Activated CD4-positive, alpha-beta T cell treated with anti-CD3 and anti-CD28 coated beads for 24 hours (primary cell): ENCODE measurements around the gene UVSSA.
A peak's percentile ranks its signal among the peaks of the same experiment; 100 is the strongest.
"Not testable (repeated sequence)": the region's sequence is repeated elsewhere in the genome, so short reads cannot be mapped to it uniquely, and the experiment has no call there.

ENCODE experiments used
- DNase-seq, 2 donors: peaks; one replicate each; pipeline ENCODE4 v3.0.0-alpha.2; 2020; ENCODE audit warnings: low read depth in 2 of 2

Gene UVSSA

DNA sequence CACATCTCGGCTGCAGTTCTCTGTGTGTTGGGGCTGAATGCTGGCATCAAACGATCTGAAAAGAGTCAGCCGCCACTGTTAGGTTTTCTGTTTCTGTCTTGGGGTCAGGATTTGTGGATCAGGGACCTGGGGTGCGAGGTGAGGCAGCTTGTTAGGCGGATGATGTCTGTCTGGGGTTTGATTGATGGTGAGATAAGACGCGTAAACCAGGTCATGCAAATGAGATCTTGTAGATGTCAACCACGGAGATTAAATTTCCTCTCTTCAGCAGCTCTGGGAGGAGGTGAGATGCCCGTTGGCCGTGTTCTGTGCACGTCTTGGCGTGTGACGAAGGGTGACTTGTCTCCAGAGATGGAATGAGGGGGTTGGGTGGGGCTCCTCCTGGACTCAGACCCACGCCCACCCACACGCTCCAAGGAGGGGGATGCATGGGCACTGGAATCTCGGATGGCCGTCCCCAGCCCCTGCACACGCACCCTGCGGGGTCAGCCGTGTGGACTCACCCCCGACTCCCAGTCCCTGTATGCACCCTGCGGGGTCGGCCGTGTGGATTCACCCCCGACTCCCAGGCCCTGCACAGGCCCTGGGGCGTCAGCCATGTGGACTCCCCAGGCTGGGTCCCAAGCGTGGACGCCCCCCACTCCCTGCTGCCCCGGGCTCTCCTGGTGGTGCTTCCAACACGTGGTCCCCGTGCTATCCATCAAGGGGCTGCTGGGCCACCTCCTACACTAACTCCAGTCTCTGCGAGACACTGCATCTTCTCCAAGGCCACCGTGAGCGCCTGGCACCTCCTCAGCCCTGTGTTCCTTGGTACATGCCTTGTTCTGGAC lies 16.0 kb upstream of the UVSSA start:
- peak; percentile 43 to 58 for DNase-seq

DNA sequence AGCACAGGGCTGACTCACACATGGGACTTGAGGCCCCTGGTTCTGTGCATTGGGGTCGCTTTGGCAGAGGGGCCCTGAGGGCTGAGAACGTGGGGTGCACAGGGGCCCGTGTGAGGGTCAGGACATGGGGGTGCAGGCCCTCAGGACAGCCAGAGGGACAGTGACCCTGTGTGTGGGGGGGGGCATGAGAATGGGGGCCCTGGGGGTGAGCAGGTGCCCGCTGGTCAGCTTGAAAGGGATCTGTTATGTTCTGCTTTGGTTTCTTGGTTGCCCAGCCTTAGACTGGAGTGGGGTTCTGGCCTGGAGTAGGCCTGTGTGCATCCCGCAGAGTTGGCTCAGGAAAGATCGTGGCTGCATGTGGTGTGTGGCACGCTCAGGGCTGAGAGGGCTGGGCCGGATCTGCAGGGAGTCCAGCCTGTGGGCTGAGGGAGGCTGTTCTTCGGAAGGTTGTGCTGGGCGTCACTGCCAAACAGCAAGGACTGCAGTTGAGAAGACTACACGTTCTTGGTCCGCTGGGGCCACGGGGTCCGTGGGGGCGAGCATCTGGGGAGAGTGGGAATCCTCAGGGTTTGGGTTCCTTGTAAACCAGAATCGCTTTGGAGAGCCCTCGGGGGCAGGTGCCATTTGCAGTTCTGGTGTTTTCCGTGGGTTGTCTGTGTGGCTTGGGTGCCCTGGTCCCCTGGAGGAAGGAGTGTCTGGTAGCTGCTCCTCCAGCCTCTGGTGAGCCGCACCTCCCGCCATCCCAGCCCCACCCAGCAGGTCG lies 15.2 kb upstream of the UVSSA start:
- no peak for DNase-seq

DNA sequence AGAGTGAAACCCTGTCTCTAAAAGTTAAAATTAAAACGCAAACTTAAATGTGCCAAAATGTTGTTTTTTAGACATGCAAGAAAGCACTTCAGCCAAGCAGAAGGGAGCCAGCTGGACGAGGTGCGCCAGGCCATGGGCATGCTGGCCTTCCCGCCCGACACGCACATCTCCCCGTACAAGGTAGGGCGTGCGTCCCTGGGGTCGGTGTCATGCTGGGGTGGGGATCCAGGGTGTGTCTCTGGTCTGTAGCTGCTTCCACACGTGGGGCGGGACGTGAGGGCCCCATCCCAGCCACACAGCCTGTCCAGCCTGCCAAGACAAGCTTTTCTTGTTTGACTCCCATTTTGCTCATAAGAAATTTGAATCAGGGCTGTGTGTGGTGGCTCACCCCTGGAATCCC lies 14.3 kb upstream of the UVSSA start:
- no peak for DNase-seq

DNA sequence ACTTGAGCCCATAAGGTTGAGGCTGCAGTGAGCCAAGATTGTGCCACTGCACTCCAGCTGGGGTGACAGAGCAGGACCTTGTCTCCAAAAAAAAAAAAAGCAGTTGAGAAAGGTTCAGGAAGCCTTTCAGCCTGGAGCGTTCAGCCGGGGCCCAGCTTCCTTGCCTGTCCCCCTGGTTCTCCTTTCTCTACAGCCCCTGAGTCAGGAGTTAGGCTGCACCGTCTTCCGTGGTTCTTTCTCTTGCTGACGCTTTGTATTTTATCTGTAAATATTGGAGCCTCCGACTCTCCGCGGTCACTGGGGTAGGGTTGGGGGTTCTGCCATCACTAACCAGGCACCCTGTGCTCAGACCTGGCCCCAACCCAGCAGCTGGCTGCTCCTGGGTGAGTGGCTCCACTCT lies 13.8 kb upstream of the UVSSA start:
- no peak for DNase-seq

DNA sequence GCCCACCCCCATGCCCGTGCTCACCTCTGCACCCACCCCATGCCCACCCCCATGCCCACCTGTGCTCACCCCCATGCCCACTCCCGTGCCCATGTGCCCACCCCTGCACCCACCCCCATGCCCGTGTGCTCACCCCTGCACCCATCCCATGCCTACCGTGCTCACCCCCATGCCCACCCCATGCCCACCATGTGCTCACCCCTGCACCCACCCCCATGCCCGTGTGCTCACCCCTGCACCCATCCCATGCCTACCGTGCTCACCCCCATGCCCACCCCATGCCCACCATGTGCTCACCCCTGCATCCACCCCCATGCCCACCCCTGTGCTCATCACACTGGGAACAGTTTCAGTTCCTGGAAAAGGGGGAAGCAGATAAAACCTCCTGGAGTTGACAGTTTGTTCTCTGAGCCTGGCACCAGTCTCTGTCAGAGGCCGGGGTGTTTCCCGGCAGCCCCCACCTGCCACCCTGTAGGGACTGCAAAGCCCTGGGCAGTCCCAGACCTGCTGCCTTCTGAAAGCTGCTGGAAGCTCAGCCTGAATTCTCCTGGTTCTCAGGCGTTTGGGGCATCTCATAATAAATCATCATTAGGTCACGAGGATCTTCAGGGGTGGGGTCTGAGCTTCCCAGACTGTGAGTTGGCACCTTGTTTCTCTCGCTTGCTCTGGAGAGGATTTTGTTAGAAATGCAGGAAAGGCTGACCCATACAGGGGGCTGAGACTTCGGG lies 13.0 kb upstream of the UVSSA start:
- not testable (repeated sequence) for DNase-seq

DNA sequence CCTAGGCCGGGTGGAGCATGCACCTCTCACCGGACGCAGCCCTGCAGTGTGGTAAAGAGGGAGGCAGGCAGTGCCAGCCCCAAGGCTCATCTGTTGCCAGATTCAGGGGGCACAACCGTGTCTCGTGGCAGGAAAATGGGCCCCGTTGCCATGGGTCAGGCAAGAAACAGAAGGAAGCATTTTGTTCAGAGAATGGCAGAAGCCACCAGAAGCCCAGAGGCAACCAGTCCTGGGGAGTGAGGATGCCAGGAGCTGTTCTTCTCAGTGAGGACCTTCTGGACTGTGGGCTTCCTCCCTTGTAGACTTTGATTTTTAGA lies 12.5 kb upstream of the UVSSA start:
- no peak for DNase-seq

DNA sequence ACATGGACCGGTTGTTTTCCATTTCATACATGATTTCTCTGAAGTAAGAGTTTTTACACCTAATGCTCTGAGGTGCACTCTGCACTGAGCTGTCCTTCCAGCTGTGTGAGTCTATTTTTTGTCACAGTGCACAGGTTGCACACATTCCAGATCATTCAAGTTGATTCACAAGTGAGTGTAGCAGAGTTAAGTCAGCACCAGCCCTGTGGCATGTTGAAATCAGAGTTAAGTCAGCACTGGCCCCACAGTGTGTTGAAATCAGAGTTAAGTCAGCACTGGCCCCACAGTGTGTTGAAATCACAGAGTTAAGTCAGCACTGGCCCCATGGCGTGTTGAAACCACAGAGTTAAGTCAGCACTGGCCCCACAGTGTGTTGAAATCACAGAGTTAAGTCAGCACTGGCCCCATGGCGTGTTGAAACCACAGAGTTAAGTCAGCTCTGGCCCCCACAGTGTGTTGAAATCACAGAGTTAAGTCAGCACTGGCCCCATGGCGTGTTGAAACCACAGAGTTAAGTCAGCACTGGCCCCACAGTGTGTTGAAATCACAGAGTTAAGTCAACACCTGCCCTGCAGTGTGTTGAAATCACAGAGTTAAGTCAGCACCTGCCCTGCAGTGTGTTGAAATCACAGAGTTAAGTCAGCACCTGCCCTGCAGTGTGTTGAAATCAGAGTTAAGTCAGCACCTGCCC lies 11.7 kb upstream of the UVSSA start:
- DNase-seq, result not testable (repeated sequence)

DNA sequence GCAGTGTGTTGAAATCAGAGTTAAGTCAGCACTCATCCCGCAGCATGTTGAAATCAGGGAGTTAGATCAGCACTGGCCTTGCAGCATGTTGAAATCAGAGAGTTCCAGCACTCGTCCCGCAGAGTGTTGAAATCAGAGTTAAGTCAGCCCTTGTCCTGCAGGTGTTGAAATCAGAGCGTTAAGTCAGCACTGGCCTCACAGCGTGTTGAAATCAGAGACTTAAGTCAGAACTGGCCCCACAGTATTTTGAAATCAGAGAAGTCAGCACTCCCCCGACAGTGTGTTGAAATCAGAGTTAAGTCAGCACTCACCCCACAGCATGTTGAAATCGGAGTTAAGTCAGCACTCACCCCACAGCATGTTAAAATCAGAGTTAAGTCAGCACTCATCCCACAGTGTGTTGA lies 10.9 kb upstream of the UVSSA start:
- no peak for DNase-seq

DNA sequence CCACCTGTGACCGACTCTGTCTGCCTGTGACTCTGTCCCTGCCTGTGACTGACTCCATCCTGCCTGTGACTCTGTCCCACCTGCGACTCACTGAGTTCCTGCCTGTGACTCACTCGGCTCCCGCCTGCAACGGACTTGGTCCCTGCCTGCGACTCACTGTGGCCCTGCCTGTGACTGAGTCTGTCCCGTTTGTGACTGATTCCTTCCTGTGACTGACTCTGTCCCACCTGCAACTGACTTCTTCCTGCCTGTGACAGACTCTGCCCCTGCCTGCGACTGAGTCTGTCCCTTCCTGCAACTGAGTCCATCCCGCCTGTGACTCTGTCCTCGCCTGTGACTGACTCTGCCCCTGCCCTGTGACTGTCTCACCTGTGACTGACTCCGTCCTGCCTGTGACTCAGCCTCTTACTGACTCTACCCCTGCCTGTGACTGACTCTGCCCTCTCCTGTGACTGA lies 9.6 kb upstream of the UVSSA start:
- DNase-seq, result peak; percentile 44 to 56

DNA sequence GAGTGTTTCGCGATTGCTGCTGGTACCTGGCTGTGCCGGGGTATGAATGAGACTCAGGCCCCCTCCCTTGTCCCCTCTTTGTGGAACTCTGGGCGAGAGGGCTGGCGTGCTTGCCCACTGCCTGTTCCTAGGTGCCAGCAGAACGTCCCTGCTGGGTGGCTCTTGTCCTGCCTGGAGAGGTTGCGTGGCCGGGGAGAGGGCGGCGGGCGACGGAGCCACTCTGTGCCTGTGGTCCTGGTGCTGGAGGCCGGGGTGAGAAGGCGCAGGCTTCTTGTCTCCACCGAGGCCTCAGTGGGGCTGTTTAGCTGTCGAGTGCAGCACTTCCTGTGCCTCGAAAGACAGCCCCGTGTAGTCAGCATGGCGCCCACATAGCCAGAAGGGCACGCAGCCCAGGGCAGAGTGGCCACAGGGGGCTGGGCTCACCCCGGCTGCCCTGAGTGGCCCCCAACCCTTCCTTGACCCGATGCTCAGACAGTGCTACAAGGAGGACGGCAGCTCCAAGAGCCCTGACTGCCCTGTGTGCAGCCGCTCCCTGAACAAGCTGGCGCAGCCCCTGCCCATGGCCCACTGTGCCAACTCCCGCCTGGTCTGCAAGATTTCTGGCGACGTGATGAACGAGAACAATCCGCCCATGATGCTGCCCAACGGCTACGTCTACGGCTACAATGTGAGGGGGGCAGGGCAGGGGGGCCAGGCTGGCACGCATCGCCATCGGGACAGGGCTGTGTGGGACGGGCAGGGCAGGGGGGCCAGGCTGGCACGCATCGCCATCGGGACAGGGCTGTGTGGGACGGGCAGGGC lies 8.9 kb upstream of the UVSSA start:
- no peak for DNase-seq

DNA sequence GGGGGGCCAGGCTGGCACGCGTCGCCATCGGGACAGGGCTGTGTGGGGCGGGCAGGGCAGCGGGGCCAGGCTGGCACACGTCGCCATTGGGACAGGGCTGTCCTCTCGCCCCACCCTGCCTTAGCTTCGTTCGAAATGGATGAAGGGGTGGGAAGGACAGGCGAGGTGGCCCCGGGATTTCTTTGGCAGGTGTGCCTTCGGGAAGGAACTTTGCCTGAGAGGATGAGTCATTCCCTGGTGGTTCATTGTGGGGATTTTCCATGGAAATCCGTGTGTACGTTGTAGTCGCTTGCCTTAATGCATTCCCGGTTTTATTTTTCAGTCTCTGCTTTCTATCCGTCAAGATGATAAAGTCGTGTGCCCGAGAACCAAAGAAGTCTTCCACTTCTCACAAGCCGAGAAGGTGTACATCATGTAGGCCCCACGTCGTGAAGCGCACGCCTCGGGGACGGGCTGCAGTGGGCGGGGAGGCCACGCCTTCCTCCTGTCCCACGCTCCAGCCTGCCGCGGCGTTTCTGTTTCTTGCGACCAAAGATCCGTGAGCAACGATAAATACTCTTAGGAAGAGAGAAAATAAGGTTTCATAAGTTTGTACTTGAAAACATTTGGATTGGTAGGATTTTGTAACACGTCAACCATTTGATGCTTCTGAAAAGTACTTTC lies 8.1 kb upstream of the UVSSA start:
- DNase-seq, result no peak

DNA sequence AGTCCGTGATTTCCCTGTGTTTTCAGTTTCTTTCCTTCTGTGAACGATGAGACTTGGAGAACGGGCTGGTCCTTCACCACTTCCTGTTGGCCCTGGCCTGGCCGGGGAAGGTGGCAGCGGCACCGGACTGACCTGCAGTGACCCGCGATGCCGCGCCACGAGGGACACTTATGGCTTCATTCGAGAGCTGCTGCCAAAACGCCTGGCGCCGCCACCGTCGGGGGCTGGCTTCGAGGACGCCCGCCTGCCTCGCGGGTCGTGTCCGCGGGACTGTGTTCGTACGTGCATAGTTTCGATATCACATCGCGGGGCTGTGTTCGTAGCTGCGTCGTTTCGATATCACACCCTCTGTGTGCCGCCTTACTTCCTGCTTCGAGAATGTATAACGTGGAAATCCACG lies 7.5 kb upstream of the UVSSA start:
- DNase-seq, result no peak

DNA sequence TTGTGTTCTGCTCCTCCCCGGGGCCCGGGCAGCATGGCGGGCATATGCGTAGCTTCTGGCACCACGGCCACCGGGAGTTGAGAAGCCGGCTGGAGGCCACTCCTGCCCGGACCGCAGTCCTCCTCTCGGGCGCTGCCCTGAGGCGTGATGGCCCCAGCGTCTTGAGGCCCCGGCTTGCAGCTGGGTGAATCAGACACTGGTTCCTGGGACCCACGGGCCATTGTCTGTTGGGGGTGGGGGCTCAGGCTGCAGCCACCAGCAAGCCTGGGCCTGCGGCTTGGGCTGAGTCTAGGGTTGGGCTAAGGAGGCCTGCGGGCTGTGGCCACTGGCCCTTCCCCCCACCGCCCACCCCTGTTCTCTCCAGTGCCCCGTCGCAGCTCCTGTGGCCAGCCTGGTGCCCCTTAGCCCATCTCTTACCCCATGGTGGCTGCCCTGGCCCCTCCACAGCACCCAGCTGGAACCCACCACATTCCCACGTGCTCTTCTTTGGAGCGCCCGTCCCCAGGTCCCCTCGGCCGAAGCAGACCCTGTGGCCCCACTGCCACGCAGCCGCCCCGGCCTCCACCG lies 6.7 kb upstream of the UVSSA start:
- DNase-seq, result no peak

DNA sequence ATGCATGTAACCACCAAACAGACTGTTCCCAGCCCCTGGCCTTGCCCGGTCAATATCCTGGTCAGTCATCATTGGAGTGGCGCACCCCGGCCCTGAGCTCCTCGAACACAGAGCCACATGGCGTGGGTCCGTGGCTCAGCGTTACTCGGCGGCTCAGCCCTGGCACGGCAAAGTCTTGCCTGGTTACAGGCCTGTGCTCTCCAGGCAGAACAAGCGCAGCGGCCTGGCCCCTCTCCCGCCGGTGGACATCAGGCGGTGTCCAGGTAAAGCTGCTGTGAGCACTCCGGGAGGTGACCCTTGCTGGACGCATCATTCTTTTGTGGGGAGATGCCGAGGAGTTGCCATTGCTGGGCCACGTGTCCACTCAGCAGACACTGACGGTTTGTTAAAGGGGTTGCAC lies 6.1 kb upstream of the UVSSA start:
- DNase-seq, result no peak

DNA sequence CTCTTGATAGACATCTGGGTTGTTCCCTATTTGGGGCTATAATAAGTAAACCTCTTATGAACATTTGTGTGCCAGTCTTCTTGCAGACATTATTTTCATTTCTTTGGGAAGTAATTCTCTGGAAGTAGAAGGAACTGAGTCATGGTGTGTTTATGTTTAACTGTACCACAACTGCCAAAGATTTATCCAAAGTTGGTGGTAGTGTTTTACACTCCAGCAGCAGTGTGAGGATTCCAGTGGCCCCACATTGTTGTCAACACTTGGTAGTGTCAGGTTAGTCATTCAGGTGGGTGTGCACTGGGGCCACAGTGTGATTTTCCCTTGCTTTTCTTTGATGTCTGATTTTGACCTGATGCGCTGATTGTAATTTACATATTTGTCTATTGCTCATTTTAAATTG lies 5.0 kb upstream of the UVSSA start:
- DNase-seq, result no peak

DNA sequence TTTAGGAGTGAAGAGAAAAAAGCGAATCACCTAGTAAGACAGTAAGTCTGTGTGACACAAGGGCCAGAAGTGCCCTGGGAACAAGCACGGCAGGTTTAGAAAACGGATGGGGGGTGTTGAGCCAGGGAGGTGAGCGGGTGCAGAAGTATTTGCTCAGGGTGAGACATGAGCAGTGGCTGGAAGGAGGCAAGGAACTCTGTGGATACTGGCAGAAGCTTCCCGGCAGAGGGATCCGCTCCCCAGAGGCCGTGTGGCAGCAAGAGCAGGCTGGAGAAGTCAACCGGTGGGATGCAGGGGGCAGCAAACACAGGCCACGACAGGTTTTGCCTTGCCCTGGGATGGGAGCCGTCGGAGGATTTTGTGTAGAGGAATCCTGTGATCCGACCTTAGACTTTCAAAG lies 2.3 kb upstream of the UVSSA start:
- DNase-seq, result no peak

DNA sequence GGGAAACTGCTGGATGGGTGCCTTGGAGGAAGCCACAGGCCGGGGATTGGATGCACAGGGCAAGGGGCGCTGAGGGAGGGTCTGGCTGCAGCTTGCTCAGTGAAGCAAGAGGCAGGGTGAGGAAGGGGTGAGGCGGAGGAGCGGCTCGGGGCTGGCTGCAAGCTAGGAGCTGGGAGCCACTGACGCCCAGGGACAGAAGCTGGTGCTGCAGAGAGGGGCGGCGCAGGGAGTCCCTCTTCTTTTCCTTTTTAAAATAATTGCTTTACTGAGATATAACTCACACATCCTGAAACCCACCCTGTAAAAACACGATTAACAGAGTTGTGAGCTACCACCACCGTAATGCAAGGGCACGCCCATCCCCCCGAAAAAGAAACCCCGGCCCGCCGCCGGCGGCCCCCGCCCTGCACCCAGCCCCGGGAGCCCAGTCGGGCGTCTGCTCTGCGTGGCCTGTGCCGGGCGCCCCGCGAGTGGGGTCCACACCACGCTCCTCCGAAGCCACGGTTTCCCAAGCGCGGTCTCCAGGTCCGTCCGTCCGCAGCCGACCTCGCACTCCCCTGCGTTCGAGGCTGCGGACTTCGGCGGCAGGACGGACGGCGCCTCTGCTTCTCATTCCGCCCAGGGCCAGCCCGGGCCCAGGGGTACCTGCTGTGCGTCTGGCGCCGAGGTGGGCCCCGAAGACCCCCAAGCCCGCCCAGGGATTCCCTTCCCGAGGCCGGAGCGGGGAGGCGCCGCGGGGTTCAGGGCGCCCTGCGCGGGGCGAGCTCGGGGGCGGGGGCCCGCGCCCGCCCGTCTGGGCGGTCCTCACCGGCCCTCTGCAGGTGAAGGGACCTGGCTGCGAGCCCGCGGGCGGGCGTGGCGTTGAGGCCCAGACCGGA lies 866 bp upstream of the UVSSA start:
- DNase-seq, result peak; percentile 18 to 25

DNA sequence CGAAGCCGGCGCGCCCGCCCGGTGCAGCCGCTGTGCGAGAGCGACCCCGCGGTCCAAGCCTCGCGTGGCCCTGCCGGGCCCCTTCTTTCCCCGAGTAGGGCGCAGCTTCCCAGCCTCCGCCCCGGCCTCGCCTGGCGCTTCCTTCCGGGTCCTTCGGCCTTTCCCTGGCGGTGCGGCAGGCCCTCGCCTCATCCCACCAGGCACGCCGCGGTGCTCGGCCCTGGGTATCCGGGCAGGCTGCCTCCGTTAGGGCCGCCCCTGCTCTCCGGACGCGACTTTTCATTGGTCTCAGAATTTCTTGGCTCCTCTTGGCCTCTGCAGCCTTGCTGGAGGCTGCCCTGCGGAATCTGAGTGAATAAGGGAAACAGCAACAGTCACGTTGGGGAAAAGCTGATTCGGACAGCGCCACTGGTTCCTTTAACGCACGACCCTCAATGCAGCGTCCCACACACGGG lies 429 bp downstream of the UVSSA start:
- DNase-seq, result peak; percentile 3 to 19

DNA sequence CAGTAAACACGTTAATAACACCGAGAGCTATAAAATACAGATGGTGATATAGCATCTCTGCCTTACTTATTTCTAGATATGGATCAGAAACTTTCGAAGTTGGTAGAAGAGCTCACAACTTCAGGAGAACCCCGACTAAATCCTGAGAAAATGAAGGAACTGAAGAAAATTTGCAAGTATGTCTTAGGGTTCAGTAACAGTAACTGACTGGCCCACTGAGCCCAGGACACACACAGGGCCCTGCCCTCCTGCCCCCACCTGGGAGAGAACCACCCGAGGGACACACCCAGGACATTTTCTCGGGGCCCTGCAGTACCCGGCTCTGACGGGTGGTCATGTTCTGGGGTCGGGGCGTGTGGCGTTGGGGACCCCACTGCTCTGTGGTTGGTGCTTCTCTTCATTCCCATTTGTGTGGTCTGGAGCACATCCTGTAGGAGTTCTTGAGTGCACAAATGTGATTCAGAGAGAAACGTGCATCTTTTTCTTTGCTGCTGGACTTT lies 1.1 kb downstream of the UVSSA start:
- no peak for DNase-seq
